ENCODE measurements around the gene ENO3. TPM values are rescaled to one million over a fixed set of nuclear protein-coding genes. Genes with fewer than 3 reads are reported as not detected.
A peak's percentile ranks its signal among the peaks of the same experiment; 100 is the strongest.

The ENO3 gene
- total and polyA plus RNA-seq, 4 donors: 4.9 to 17.1 (median 7.7) TPM

DNA sequence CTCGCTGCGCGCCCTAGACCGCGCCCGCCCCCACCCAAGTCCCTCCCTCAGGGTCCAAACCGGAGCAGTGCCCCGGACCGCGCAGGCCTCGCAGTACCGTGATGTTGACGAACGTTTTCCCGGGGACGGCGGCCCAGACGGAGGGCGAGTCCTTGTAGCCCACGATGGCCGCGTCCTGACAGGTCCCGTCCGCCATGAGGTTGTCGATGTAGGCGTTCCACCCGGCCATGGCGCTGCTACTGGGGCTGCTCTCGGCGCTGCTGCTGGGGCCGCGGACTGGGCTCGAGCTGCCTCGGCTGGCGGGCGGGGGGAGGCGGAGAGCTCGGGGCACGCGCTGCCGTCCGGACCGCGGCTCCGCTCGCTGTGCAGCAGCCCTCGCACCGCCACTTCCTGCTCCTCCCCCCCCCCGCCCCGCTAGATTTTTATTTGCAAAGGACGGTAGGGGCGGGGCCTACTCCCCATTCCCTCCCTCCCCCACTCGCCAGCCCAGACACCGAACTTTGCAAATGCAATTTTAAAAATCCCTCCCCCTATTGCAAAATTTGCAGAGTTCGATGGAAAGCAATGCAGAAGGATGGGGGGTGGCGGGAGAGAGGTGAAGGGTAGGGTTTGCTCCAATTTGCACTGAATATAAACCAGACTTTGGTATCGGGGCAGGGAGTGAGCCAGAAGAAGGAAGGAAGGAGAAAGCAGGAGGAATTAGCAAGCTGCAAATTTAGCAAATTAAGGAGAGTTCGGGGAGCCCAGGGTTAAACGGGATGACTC is 2.6 kb upstream of the ENO3 start, which contains the start of gene PFN1:
TSS of gene PFN1 (minus strand) at position 365 of the 765 bp plus-strand sequence. CDS start at position 229, 136 bp downstream.
- Histone ChIP-seq H3K27ac (ENCODE audit: low read depth, low read length) (peak within 1 kb of the TSS; percentile 96), H3K4me1 (ENCODE audit: control insufficient read depth, insufficient read depth, low read length) (peaks cover 29% of the 10 kb centered on the region), H3K36me3 (ENCODE audit: control insufficient read depth, insufficient read depth, low read length) (peaks cover 25% of the 10 kb centered on the region), H3K9me3 (ENCODE audit: control insufficient read depth, insufficient read depth, low read length) (no peaks in the 10 kb centered on the region), H3K4me3 (ENCODE audit: low read depth, low read length) (peak within 1 kb of the TSS; percentile 92), H3K27me3 (ENCODE audit: control insufficient read depth, insufficient read depth, low read length) (peaks cover 10% of the 10 kb centered on the region)
- DNase-seq (ENCODE audit: low read depth in 4 of 6, low spot score in 6 of 6): peak in 4 of 6 donors; percentile 67 to 95 (median 88)
- under 1% methylated on average over 53 of the region's 59 CpGs for WGBS (ENCODE audit: insufficient coverage)

DNA sequence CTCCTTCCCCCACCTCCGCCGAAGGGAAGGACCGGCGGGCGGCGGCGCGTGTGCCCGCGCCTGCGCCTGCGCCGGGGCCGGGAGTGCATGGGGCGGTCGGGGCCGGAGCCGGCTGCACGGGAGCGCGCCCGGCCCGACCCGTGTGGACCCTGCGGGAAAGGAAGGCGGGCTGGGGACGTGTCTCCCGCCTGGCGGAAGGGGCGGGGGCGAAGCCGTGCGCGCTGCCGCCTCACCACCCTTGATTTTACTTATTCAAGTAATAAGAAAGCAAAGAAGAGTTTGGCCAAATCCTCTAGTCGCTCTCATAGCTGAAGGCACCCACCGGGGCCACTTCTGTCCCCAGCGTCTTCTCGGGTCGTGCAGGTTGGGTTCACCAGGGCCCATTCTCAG is 2.0 kb upstream of the ENO3 start:
- Histone ChIP-seq H3K27me3 (ENCODE audit: control insufficient read depth, insufficient read depth, low read length) (peaks cover 10% of the 10 kb centered on the region), H3K36me3 (ENCODE audit: control insufficient read depth, insufficient read depth, low read length) (peaks cover 19% of the 10 kb centered on the region), H3K9me3 (ENCODE audit: control insufficient read depth, insufficient read depth, low read length) (no peaks in the 10 kb centered on the region), H3K27ac (ENCODE audit: low read depth, low read length) (peak overlapping the region; percentile 96), H3K4me1 (ENCODE audit: control insufficient read depth, insufficient read depth, low read length) (peaks cover 29% of the 10 kb centered on the region), H3K4me3 (ENCODE audit: low read depth, low read length) (peak overlapping the region; percentile 92)
- WGBS (ENCODE audit: insufficient coverage): 0% methylated on average over 30 of the region's 40 CpGs
- DNase-seq (ENCODE audit: low read depth in 4 of 6, low spot score in 6 of 6): peak in 4 of 6 donors; percentile 62 to 94 (median 84)

DNA sequence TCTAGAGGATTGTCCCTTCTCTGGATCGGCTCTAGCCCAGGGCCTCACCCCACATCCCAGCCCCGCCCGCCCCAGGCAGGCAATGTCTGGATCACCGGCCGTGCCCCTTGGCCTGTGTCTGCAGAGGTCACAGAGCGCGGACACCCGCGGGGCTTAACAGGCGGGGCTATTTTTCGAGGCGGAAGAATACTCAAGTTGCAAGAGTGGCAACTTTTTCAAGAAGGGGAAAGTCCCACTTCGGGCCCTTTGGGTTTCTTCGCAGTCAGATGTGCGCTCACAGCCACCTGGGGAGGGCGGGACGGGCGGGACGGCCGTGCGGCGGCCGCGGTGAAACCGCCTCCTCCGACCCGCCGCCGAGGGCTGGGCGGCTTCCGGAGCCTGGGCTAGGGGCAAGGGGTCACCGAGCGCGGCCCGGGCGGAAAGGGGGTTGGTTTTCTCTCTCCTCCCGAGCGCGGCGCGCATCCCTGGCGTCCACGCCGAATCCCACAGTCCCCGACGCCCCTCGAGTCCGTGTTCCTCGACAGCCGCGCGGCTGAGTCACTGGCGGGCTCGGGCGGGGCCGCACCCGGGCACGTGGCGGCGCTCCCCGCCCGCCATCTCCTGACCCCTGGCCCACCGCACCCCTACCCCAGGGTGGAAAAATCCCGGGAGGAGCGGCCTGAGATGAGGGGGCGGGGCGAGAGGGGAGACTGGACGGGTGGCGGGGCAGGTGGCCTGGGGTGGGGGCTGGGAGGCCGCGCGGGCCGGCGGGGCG is 1.4 kb upstream of the ENO3 start:
- DNase-seq (ENCODE audit: low read depth in 4 of 6, low spot score in 6 of 6): peak in 1 of 6 donors; percentile 72
- Histone ChIP-seq H3K27me3 (ENCODE audit: control insufficient read depth, insufficient read depth, low read length) (peaks cover 10% of the 10 kb centered on the region), H3K4me1 (ENCODE audit: control insufficient read depth, insufficient read depth, low read length) (peaks cover 29% of the 10 kb centered on the region), H3K9me3 (ENCODE audit: control insufficient read depth, insufficient read depth, low read length) (no peaks in the 10 kb centered on the region), H3K27ac (ENCODE audit: low read depth, low read length) (peak overlapping the region; percentile 96), H3K4me3 (ENCODE audit: low read depth, low read length) (peak overlapping the region; percentile 92), H3K36me3 (ENCODE audit: control insufficient read depth, insufficient read depth, low read length) (peaks cover 13% of the 10 kb centered on the region)
- under 1% methylated on average over 64 of the region's 75 CpGs for WGBS (ENCODE audit: insufficient coverage)

DNA sequence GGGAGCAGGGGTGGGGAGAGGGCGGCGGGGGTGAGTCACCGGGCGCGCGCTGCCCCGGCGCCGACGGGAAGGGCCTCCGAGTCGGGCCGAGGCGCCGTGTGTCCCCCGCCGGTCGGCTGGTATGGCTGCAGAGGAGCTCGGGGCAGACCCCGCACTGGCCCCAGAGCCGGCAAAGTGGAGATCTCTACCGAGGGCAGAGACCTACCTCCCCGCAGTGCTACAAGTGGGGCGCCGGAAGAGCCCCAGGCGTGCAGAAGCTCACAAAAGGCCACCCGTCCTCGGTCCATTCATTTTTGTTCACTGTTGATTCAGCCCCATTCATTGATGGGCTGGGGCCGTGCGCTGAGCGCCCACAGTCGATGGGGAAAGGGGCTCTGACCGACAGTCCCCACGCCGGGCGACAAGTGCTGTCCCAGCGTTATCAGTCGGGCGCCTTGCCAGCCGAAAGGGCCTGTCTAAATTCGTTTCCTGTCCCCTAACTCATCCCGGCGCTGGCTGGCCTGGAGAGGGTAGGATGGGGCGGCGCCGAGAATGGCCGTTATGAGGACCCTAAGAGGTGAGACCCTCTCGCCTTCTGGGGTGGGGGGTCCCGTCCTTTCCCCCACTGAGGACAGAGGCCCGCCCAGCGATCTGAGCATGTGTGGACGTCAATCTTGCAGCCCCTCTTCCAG is 709 bp upstream of the ENO3 start:
- DNase-seq (ENCODE audit: low read depth in 4 of 6, low spot score in 6 of 6): peak in 1 of 6 donors; percentile 44
- peaks cover 26% of the 10 kb centered on the region for H3K4me1 ChIP-seq (ENCODE audit: control insufficient read depth, insufficient read depth, low read length)
- H3K4me3 ChIP-seq (ENCODE audit: low read depth, low read length): peak overlapping the region; percentile 38
- H3K27ac ChIP-seq (ENCODE audit: low read depth, low read length): peak overlapping the region; percentile 69
- WGBS (ENCODE audit: insufficient coverage): 5% methylated on average over 47 of the region's 52 CpGs
- peaks cover 7% of the 10 kb centered on the region for H3K36me3 ChIP-seq (ENCODE audit: control insufficient read depth, insufficient read depth, low read length)
- peaks cover 10% of the 10 kb centered on the region for H3K27me3 ChIP-seq (ENCODE audit: control insufficient read depth, insufficient read depth, low read length)
- H3K9me3 ChIP-seq (ENCODE audit: control insufficient read depth, insufficient read depth, low read length): no peaks in the 10 kb centered on the region

GRCh38 chr17:4951486-4951885 is 567 bp downstream of the ENO3 start:
- peaks cover 10% of the 10 kb centered on the region for H3K27me3 ChIP-seq (ENCODE audit: control insufficient read depth, insufficient read depth, low read length)
- H3K4me3 ChIP-seq (ENCODE audit: low read depth, low read length): no peak overlapping the region
- DNase-seq (ENCODE audit: low read depth in 4 of 6, low spot score in 6 of 6): no peak
- no peak overlapping the region for H3K27ac ChIP-seq (ENCODE audit: low read depth, low read length)
- H3K4me1 ChIP-seq (ENCODE audit: control insufficient read depth, insufficient read depth, low read length): peaks cover 20% of the 10 kb centered on the region
- whole genome bisulfite sequencing (ENCODE audit: insufficient coverage): 68% methylated on average over 2 of the region's 3 CpGs
- H3K9me3 ChIP-seq (ENCODE audit: control insufficient read depth, insufficient read depth, low read length): no peaks in the 10 kb centered on the region
- peaks cover 3% of the 10 kb centered on the region for H3K36me3 ChIP-seq (ENCODE audit: control insufficient read depth, insufficient read depth, low read length)

DNA sequence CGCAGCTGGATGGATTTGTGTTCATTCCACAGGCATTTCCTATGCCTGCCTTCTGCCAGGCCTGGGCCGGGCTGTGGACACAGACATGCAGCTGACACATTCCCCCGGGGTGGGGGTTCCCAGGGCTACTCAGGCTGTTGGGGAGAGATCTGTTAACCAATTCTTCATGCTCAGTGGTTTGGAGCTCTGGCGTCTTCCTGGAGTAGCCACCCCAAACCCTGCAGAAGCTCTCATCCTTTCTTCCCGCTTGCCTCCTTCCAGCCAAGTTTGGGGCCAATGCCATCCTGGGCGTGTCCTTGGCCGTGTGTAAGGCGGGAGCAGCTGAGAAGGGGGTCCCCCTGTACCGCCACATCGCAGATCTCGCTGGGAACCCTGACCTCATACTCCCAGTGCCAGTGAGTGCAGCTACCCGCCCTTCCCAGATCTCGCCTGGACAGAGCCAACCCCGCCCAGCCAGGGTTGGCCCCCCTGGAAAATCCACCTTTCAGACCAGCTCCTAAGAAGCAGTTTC is 2.6 kb downstream of the ENO3 start:
- Histone ChIP-seq H3K4me3 (ENCODE audit: low read depth, low read length) (no peak overlapping the region), H3K36me3 (ENCODE audit: control insufficient read depth, insufficient read depth, low read length) (peaks cover 17% of the 10 kb centered on the region), H3K27ac (ENCODE audit: low read depth, low read length) (no peak overlapping the region), H3K27me3 (ENCODE audit: control insufficient read depth, insufficient read depth, low read length) (peaks cover 10% of the 10 kb centered on the region), H3K9me3 (ENCODE audit: control insufficient read depth, insufficient read depth, low read length) (no peaks in the 10 kb centered on the region), H3K4me1 (ENCODE audit: control insufficient read depth, insufficient read depth, low read length) (peaks cover 14% of the 10 kb centered on the region)
- DNase-seq (ENCODE audit: low read depth in 4 of 6, low spot score in 6 of 6): no peak
- WGBS (ENCODE audit: insufficient coverage): 94% methylated on average over 12 of the region's 14 CpGs

- Histone ChIP-seq H3K27me3 (ENCODE audit: control insufficient read depth, insufficient read depth, low read length) (peaks cover 9% of the 10 kb centered on the region), H3K4me3 (ENCODE audit: low read depth, low read length) (no peak overlapping the region), H3K4me1 (ENCODE audit: control insufficient read depth, insufficient read depth, low read length) (peaks cover 12% of the 10 kb centered on the region), H3K9me3 (ENCODE audit: control insufficient read depth, insufficient read depth, low read length) (no peaks in the 10 kb centered on the region), H3K36me3 (ENCODE audit: control insufficient read depth, insufficient read depth, low read length) (peaks cover 28% of the 10 kb centered on the region), H3K27ac (ENCODE audit: low read depth, low read length) (no peak overlapping the region)
- no peak for DNase-seq (ENCODE audit: low read depth in 4 of 6, low spot score in 6 of 6)
- WGBS (ENCODE audit: insufficient coverage): 96% methylated on average over 8 of the region's 8 CpGs
These were observed 4.2 kb downstream of the ENO3 start for GRCh38 chr17:4955091-4955490.

DNA sequence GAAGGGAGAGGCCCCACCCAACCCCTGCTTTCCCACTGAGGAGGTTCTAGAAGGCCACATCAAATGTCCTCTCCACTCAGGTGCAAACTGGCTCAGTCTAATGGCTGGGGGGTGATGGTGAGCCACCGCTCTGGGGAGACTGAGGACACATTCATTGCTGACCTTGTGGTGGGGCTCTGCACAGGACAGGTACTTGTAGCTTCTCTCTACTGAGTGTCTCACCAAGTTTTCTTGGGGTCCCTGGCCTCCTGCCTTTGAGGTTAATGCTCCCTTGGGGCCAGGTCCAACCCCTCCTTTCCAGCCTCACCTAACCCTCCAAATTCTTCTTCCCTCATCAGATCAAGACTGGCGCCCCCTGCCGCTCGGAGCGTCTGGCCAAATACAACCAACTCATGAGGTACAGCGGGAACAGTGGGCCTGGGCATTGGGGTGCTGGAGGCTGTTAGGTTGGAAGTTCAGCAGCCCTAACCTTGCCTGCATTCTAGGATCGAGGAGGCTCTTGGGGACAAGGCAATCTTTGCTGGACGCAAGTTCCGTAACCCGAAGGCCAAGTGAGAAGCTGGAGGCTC is 5.7 kb downstream of the ENO3 start:
- DNase-seq (ENCODE audit: low read depth in 4 of 6, low spot score in 6 of 6): no peak
- 94% methylated on average over 6 of the region's 10 CpGs for WGBS (ENCODE audit: insufficient coverage)
- Histone ChIP-seq H3K9me3 (ENCODE audit: control insufficient read depth, insufficient read depth, low read length) (no peaks in the 10 kb centered on the region), H3K36me3 (ENCODE audit: control insufficient read depth, insufficient read depth, low read length) (peaks cover 37% of the 10 kb centered on the region), H3K27ac (ENCODE audit: low read depth, low read length) (no peak overlapping the region), H3K4me1 (ENCODE audit: control insufficient read depth, insufficient read depth, low read length) (no peaks in the 10 kb centered on the region), H3K27me3 (ENCODE audit: control insufficient read depth, insufficient read depth, low read length) (no peaks in the 10 kb centered on the region), H3K4me3 (ENCODE audit: low read depth, low read length) (no peak overlapping the region)

DNA sequence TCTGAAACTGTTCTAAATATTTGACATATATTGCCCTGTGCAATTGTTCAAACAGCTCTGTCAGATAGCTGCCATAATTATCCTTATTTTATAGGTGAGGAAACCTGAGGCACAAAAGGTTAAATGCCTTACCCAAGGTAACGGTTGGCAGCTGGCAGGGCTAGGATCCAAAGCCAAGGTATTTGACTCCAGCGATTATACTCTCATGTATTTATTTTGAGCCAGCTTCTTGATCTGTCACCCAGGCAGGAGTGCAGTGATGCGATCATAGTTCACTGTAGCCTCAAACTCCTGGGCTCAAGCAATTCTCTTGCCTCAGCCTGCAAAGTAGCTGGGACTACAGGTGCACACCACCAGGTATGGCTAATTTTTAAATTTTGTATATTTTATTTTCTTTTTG is 7.2 kb downstream of the ENO3 start:
- Histone ChIP-seq H3K9me3 (ENCODE audit: control insufficient read depth, insufficient read depth, low read length) (no peaks in the 10 kb centered on the region), H3K27ac (ENCODE audit: low read depth, low read length) (no peak overlapping the region), H3K4me1 (ENCODE audit: control insufficient read depth, insufficient read depth, low read length) (no peaks in the 10 kb centered on the region), H3K27me3 (ENCODE audit: control insufficient read depth, insufficient read depth, low read length) (no peaks in the 10 kb centered on the region), H3K4me3 (ENCODE audit: low read depth, low read length) (no peak overlapping the region), H3K36me3 (ENCODE audit: control insufficient read depth, insufficient read depth, low read length) (peaks cover 37% of the 10 kb centered on the region)
- WGBS (ENCODE audit: insufficient coverage): 100% methylated on average over 3 of the region's 3 CpGs
- DNase-seq (ENCODE audit: low read depth in 4 of 6, low spot score in 6 of 6): no peak

Data from spinal cord (tissue), 10 donors.